GM12878 (cell line): ENCODE data around the gene YTHDF1.

ENCODE experiments used
- CHD2 ChIP-seq: IDR thresholded peaks from 2 replicates; pipeline ENCODE4 v1.6.1; 2011; ENCODE audit warnings: low read depth, low read length, improper control_type of control experiment, borderline replicate concordance
- DPF2 ChIP-seq: fragments of 450-650 bp; IDR thresholded peaks from 2 replicates; pipeline ENCODE4 v1.6.1; 2017; ENCODE audit warnings: mild to moderate bottlenecking
- PML ChIP-seq: IDR thresholded peaks from 2 replicates; pipeline ENCODE4 v1.6.1; 2012; ENCODE audit warnings: low read length, inconsistent platforms
- POLR2A ChIP-seq: IDR thresholded peaks from 2 replicates; pipeline ENCODE4 v1.6.1; 2011; ENCODE audit warnings: low read depth, mild to moderate bottlenecking, low read length
- POLR2AphosphoS2 ChIP-seq: IDR thresholded peaks from 2 replicates; pipeline ENCODE4 v1.6.1; 2011; ENCODE audit warnings: low read depth, mild to moderate bottlenecking, low read length, improper control_type of control experiment, moderate library complexity
- TF ChIP-seq, protein P1 (sequence below): IDR thresholded peaks from 2 replicates; pipeline ENCODE4 v1.6.1; 2012; ENCODE audit warnings: mild to moderate bottlenecking, low read depth, low read length
- TF ChIP-seq, protein P2 (sequence below): IDR thresholded peaks from 2 replicates; pipeline ENCODE4 v1.6.1; 2012; ENCODE audit warnings: low read depth, low read length, improper control_type of control experiment
- TF ChIP-seq, protein P3 (sequence below), 3 experiments: IDR thresholded peaks in 2 of 3; conservative IDR thresholded peaks in 1 of 3; 2 replicates each; pipeline ENCODE4 v1.5.1; 2011; ENCODE audit warnings: low read depth in 3 of 3, low read length in 3 of 3, mild to moderate bottlenecking in 3 of 3, control low read depth in 2 of 3, moderate library complexity in 2 of 3, inconsistent platforms in 1 of 3, mixed read lengths in 1 of 3; ENCODE audit not compliant: control insufficient read depth in 2 of 3, insufficient read depth in 1 of 3; ENCODE audit errors: extremely low read depth in 1 of 3
- TF ChIP-seq, protein P4 (sequence below): fragments of 450-650 bp; IDR thresholded peaks from 2 replicates; pipeline ENCODE4 v1.6.1; 2018; ENCODE audit warnings: borderline replicate concordance, mild to moderate bottlenecking; ENCODE audit not compliant: partially characterized antibody
- TF ChIP-seq, protein P5 (sequence below): IDR thresholded peaks from 2 replicates; pipeline ENCODE4 v1.6.1; 2011; ENCODE audit warnings: borderline replicate concordance, low read depth, mild to moderate bottlenecking, moderate library complexity, mixed read lengths, low read length; ENCODE audit not compliant: insufficient read depth; ENCODE audit errors: extremely low read length
- TF ChIP-seq, protein P6 (sequence below): fragments of 450-650 bp; IDR thresholded peaks from 2 replicates; pipeline ENCODE4 v1.6.1; 2017; ENCODE audit warnings: mild to moderate bottlenecking

DNA sequence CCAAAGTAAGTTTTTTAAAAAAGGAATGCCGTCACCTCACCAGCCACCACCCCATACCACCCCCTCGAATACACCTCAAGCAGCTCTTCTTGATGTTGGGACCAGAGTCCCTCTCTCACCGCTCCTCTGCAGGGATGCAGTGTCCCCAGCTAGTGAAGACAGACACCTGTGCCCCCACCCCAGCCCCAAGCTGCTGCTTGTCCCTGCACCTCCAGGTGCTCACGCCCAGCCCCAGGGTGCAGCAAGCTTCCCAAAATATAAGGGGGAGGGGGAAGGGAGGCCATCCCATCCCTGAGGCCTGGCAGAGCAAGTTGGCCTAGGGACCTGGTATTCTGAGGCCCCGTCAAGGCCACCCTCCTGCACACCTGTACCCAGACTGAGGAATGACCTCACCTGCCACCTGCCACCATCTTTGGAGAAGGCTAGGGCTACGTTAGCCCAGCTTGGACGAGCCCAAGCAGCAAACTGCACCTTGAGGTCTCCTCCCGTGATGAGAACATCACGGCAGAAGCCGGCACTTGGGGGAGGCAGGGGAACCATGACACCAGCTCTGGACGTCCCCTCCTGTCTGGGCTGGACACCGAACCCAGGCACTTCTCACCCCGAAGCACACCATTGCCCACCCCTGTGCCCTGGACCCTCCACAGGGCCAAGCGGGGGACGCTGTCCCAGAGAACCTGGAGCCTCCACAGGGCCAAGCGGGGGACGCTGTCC lies 25.9 kb downstream of the YTHDF1 start:
- TF ChIP-seq CHD2 (no peak), POLR2A (no peak), POLR2AphosphoS2 (no peak), PML (no peak), DPF2 (no peak)
- TF ChIP-seq, protein P1, sequence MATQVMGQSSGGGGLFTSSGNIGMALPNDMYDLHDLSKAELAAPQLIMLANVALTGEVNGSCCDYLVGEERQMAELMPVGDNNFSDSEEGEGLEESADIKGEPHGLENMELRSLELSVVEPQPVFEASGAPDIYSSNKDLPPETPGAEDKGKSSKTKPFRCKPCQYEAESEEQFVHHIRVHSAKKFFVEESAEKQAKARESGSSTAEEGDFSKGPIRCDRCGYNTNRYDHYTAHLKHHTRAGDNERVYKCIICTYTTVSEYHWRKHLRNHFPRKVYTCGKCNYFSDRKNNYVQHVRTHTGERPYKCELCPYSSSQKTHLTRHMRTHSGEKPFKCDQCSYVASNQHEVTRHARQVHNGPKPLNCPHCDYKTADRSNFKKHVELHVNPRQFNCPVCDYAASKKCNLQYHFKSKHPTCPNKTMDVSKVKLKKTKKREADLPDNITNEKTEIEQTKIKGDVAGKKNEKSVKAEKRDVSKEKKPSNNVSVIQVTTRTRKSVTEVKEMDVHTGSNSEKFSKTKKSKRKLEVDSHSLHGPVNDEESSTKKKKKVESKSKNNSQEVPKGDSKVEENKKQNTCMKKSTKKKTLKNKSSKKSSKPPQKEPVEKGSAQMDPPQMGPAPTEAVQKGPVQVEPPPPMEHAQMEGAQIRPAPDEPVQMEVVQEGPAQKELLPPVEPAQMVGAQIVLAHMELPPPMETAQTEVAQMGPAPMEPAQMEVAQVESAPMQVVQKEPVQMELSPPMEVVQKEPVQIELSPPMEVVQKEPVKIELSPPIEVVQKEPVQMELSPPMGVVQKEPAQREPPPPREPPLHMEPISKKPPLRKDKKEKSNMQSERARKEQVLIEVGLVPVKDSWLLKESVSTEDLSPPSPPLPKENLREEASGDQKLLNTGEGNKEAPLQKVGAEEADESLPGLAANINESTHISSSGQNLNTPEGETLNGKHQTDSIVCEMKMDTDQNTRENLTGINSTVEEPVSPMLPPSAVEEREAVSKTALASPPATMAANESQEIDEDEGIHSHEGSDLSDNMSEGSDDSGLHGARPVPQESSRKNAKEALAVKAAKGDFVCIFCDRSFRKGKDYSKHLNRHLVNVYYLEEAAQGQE: no peak
- TF ChIP-seq, protein P2, sequence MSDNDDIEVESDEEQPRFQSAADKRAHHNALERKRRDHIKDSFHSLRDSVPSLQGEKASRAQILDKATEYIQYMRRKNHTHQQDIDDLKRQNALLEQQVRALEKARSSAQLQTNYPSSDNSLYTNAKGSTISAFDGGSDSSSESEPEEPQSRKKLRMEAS: no peak
- TF ChIP-seq, protein P3, sequence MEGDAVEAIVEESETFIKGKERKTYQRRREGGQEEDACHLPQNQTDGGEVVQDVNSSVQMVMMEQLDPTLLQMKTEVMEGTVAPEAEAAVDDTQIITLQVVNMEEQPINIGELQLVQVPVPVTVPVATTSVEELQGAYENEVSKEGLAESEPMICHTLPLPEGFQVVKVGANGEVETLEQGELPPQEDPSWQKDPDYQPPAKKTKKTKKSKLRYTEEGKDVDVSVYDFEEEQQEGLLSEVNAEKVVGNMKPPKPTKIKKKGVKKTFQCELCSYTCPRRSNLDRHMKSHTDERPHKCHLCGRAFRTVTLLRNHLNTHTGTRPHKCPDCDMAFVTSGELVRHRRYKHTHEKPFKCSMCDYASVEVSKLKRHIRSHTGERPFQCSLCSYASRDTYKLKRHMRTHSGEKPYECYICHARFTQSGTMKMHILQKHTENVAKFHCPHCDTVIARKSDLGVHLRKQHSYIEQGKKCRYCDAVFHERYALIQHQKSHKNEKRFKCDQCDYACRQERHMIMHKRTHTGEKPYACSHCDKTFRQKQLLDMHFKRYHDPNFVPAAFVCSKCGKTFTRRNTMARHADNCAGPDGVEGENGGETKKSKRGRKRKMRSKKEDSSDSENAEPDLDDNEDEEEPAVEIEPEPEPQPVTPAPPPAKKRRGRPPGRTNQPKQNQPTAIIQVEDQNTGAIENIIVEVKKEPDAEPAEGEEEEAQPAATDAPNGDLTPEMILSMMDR (IDR thresholded peaks at IDR 0.05 in 2 of 3, conservative IDR thresholded peaks at IDR 0.05 in 1 of 3; ENCODE audit: control insufficient read depth in 2 of 3, extremely low read depth in 1 of 3, insufficient read depth in 1 of 3, low read depth in 3 of 3, low read length in 3 of 3): no peak
- TF ChIP-seq, protein P4, sequence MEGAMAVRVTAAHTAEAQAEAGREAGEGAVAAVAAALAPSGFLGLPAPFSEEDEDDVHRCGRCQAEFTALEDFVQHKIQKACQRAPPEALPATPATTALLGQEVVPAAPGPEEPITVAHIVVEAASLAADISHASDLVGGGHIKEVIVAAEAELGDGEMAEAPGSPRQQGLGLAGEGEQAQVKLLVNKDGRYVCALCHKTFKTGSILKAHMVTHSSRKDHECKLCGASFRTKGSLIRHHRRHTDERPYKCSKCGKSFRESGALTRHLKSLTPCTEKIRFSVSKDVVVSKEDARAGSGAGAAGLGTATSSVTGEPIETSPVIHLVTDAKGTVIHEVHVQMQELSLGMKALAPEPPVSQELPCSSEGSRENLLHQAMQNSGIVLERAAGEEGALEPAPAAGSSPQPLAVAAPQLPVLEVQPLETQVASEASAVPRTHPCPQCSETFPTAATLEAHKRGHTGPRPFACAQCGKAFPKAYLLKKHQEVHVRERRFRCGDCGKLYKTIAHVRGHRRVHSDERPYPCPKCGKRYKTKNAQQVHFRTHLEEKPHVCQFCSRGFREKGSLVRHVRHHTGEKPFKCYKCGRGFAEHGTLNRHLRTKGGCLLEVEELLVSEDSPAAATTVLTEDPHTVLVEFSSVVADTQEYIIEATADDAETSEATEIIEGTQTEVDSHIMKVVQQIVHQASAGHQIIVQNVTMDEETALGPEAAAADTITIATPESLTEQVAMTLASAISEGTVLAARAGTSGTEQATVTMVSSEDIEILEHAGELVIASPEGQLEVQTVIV: no peak
- TF ChIP-seq, protein P5, sequence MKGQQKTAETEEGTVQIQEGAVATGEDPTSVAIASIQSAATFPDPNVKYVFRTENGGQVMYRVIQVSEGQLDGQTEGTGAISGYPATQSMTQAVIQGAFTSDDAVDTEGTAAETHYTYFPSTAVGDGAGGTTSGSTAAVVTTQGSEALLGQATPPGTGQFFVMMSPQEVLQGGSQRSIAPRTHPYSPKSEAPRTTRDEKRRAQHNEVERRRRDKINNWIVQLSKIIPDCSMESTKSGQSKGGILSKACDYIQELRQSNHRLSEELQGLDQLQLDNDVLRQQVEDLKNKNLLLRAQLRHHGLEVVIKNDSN: no peak
- TF ChIP-seq, protein P6, sequence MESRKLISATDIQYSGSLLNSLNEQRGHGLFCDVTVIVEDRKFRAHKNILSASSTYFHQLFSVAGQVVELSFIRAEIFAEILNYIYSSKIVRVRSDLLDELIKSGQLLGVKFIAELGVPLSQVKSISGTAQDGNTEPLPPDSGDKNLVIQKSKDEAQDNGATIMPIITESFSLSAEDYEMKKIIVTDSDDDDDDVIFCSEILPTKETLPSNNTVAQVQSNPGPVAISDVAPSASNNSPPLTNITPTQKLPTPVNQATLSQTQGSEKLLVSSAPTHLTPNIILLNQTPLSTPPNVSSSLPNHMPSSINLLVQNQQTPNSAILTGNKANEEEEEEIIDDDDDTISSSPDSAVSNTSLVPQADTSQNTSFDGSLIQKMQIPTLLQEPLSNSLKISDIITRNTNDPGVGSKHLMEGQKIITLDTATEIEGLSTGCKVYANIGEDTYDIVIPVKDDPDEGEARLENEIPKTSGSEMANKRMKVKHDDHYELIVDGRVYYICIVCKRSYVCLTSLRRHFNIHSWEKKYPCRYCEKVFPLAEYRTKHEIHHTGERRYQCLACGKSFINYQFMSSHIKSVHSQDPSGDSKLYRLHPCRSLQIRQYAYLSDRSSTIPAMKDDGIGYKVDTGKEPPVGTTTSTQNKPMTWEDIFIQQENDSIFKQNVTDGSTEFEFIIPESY: no peak
